Vagina (tissue), 2 donors: ENCODE data around the gene MEX3A.
"Not testable (repeated sequence)": the region's sequence is repeated elsewhere in the genome, so short reads cannot be mapped to it uniquely, and the experiment has no call there.

Source experiments
- POLR2A ChIP-seq, 2 donors: fragments of 450-650 bp; IDR thresholded peaks; one replicate each; pipeline ENCODE4 v1.6.1; 2017; ENCODE audit warnings: antibody characterized with exemption in 2 of 2, mild to moderate bottlenecking in 2 of 2, moderate library complexity in 2 of 2
- TF ChIP-seq, protein P1 (sequence below), 3 experiments: fragments of 450-650 bp in 2 of 3; fragments of 200-600 bp in 1 of 3; sonication (generic) in 1 of 3; IDR thresholded peaks; one replicate each; pipeline ENCODE4 v1.5.1; 2017 to 2019; ENCODE audit warnings: antibody characterized with exemption in 3 of 3, mild to moderate bottlenecking in 2 of 3, moderate library complexity in 2 of 3

DNA sequence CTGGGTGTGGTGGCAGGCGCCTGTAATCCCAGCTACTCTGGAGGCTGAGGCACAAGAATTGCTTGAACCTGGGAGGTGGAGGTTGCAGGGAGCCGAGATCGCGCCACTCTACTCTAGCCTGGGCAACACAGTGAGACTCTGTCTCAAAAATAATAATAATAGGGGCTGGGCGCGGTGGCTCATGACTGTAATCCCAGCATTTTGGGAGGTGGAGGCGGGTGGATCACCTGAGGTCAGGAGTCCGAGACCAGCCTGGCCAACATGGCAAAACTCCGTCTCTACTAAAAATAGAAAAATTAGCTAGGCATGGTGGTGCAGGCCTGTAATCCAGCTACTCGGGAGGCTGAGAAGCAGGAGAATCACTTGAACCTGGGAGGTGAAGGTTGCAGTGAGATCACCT is 43.3 kb upstream of the MEX3A start:
- TF ChIP-seq, protein P1, sequence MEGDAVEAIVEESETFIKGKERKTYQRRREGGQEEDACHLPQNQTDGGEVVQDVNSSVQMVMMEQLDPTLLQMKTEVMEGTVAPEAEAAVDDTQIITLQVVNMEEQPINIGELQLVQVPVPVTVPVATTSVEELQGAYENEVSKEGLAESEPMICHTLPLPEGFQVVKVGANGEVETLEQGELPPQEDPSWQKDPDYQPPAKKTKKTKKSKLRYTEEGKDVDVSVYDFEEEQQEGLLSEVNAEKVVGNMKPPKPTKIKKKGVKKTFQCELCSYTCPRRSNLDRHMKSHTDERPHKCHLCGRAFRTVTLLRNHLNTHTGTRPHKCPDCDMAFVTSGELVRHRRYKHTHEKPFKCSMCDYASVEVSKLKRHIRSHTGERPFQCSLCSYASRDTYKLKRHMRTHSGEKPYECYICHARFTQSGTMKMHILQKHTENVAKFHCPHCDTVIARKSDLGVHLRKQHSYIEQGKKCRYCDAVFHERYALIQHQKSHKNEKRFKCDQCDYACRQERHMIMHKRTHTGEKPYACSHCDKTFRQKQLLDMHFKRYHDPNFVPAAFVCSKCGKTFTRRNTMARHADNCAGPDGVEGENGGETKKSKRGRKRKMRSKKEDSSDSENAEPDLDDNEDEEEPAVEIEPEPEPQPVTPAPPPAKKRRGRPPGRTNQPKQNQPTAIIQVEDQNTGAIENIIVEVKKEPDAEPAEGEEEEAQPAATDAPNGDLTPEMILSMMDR (IDR thresholded peaks at IDR 0.05) = not testable (repeated sequence)
- not testable (repeated sequence) for TF ChIP-seq POLR2A (IDR thresholded peaks at IDR 0.05)
